Activated T-helper 1 cell treated with Interleukin-2 at 50 U/mL for 16 hours (primary cell): ENCODE data around the gene CALU.

Experiments used
- DNase-seq: peaks from one replicate; pipeline ENCODE4 v3.0.0-alpha.2; 2020; ENCODE audit warnings: low read depth

Gene CALU

GRCh38 chr7:128739048-128739962 lies at the start of gene CALU:
CALU (plus strand) TSS chr7:128739359; CDS start chr7:128748584, 9,225 bp downstream.
- peak; percentile 91 for DNase-seq

- no peak for DNase-seq
Observed at GRCh38 chr7:128691227-128691626, 47.9 kb upstream of the CALU start.

DNA sequence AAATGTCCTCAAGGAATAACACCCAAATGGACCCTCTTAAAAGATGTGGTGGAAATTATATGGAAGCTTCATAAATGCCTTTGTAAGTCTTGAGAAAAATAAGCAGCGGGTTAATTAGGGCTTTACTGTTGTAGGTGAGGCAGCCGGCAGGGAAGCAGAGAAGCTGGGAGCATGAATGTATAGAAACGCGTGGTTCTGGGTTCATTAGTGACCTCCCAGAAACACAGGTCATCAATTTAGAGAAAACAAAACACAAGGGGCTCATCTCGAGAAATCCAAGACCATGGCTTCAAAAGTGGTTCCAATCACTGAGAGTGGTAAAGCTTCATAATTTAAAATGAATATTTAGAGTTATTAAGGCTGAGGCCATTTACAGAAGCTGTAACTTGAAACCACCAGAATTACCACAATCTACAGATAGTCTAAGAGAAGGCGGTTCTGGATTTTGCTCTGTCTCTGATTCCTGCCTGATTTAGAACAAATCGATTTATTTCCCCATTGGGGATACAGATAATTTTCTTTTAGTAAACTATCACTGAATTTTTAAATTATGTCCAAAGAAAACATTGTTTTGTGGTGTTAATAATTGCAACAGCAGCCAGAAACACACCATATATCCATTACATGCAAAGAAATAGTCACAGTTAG lies 46.4 kb upstream of the CALU start:
- DNase-seq = no peak

GRCh38 chr7:128693373-128694015 lies 45.7 kb upstream of the CALU start:
- no peak for DNase-seq

GRCh38 chr7:128694738-128695137 lies 44.4 kb upstream of the CALU start:
- DNase-seq = no peak

GRCh38 chr7:128697302-128697905 lies 41.8 kb upstream of the CALU start:
- peak; percentile 6 for DNase-seq

DNA sequence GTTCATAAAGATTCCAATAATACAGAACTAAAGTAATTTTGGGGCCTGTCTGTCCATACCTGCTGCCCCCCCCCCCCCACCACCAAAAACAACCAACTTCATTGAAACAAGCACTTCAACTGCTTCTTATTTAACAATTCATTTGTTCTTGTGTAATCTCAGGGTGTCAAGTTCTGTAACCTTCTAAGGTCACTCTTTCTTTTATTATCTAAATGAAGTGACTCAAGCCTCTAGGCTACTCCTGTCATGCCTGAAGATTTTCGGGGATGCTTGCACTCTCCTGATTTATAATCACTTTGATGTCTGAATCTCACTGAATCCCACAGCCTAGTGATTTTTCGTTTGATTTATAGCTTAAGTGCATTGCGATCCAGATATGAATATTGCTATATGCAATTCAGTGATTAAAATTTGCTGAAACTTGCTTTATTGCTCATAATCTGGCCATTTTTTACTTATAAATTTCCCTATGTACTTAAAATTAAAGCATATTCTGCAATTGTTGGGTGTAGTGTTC lies 39.9 kb upstream of the CALU start:
- DNase-seq = no peak

DNA sequence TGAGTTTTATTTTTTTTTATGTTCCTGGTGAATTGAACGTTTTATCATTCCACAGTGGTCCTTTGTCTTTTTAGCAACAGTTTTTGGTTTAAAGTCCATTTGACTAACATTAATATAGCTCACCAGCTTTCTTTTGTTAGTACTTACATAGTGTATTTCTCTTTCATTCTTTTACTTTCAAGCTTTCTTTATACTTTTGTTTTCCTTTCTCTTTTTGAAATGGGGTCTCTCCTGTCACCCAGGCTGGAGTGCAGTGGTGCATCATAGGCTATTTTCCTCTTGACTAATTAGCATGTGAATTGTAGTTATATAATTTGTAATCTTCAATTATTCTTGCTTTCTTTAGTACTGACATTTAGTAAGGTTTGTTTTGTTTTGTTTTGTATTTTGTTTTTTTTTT lies 39.3 kb upstream of the CALU start:
- no peak for DNase-seq

DNA sequence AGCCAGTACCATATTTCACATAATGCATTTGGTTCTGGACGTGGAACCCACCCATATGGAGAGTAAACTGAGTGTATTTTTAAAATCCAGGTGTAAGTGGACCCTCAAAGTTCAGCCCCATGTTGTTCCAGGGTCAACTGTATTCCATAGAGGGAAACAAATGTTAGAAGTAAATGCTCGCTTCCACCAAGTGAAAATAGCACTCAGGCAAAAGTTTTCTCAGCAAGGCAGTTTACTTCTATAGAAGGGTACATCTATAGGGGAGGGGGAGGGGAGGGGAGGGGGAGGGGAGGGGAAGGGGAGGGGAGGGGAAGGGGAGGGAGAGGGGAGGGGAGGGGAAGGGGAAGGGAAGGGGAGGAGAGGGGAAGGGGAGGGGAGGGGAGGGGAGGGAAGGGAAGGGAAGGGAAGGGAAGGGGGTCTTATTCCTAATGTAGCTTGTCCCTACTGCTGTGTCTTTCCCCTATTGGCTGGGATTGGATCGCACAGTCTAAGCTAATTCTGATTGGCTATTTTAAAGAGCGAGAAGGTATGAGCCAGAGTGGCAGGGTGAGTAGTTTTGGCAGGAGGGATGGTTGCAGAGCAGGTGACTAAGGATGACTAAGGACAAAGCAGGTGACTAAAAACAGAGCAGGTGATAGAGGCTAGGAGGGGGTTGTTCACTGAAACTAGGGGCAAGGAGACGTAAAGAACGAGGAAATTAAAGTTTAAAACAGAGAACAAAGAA lies 37.9 kb upstream of the CALU start:
- no peak for DNase-seq

GRCh38 chr7:128703609-128704241 lies 35.4 kb upstream of the CALU start:
- DNase-seq = no peak

- no peak for DNase-seq
Observed at GRCh38 chr7:128705891-128706333, 33.2 kb upstream of the CALU start.

DNA sequence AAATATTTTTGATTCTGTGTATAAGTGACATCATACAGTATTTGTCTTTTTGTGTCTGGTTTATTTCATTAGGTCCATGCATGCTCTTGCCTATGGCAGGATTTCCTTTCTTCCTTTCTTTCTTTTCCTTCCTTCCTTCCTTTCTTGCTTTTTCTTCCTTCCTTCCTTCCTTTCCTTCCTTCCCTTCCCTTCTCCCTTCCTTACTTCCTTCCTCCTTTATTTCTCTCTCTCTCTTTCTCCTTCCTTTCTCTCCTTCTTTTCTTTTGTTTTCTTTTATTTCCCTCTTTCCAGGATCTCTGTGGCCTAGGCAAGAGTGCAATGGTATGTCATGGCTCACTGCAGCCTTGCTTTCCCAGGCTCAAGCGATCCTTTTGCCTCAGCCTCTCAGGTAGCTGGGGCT lies 31.4 kb upstream of the CALU start:
- no peak for DNase-seq

DNA sequence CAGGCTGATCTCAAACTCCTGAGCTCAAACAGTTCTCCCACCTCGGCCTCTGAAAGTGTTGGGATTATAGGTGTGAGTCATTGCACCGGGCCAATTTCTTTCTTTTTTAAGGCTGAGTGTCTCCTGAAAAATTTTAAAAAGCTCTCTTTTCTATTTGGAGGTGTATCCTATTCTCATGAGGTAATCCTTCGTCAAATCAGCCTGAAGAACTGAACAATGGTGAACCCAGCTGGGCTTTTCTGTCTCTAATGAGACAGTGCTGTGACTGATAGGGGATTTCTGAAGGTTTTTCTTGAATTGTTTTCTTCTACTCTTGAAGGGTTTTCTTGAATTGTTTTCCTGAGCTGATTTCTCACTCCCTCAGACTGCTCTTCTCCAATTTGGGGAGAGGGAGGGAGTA lies 30.9 kb upstream of the CALU start:
- no peak for DNase-seq

- no peak for DNase-seq
Observed at GRCh38 chr7:128708824-128709223, 30.3 kb upstream of the CALU start.

DNA sequence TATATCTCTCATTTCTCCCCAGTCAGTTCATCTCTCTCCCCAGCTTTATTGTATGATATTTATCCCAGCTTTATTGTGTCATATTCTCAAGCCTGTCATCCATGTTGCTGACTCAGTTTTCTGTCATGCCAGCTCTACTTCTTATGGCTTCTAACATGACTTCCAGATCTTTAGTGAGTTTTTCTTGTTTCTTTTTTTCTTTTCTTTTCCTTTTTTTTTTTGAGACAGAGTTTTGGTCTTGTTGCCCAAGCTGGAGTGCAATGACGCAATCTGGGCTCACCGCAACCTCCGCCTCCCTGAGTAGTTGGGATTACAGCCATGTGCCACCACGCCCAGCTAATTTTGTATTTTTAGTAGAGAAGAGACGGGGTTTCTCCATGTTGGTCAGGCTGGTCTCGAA lies 28.7 kb upstream of the CALU start:
- no peak for DNase-seq

GRCh38 chr7:128713794-128714193 lies 25.4 kb upstream of the CALU start:
- DNase-seq = no peak

GRCh38 chr7:128714701-128715495 lies 24.3 kb upstream of the CALU start:
- DNase-seq = no peak

DNA sequence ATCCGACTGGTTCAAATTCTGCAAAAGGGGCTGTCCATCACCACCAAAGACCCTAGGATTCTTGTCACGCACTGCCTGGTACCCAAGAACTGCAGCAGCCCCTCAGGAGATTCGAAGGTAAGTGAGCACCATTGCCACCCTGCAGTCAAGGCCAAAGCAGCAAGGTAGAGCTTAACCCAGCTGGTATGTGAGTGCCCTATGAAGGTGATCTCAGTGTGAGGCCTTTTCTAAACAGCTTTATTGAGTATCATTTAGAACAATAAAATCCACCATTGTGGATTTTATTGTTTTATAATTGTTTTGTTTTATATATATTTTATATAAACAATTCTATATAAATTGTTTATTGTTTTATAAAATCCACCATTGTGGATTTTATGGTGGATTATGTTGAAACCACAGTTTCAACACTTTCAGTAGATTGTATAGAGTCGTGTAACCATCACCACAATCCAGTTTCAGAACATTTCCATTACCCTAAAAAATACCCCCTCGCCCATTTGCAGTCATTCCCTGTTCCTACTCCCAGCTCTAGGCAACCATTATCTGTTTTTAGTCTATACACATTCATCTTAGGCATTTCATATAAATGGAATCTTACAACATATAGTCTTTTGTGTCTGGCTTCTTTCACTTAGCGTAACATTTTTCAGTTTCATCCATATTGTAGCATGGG lies 20.1 kb upstream of the CALU start:
- no peak for DNase-seq

DNA sequence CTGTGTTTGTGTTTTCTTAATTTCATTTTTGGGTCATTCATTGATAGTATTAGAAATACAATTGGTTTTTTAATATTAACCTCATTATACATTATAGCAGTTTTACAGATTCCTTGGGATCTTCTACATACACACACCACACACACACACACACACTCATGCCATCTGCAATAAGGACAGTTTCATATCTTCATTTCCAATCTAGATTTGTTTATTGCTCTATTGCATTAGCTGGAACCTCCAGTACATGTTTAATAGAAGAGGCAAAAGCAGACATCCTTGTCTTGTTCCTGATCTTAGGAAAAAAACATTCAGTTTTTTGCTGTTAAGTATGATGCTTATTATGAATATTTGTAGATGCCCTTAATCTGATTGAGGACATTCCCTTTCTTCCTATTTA lies 17.8 kb upstream of the CALU start:
- no peak for DNase-seq

DNA sequence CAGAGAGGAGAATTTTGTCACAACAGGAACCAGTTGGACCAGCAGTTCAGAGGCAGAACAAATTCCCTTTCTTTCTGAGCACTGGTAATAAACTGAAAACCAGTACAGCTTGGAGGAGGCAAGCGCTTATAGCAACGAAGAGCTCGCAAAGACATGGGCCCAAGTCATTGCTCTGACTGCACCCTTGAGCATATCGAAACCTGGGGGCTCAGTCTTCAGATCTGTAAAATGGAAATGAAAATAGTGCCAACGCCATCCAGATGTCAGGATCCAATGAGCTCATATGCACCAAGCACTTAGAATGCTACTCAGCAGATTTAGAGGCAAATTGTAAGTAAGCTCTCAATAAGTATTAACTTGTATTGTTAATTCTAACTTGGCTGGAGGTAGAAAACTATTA lies 14.4 kb upstream of the CALU start:
- no peak for DNase-seq
